Prostate gland (tissue), 2 donors: Measurements from ENCODE around the gene COPS8.

Source experiments
- CTCF ChIP-seq, 4 experiments: fragments of 200-600 bp in 2 of 4; fragments of 450-650 bp in 2 of 4; sonication (generic) in 2 of 4; IDR thresholded peaks; 1 replicate in 3 of 4; 2 replicates in 1 of 4; pipeline ENCODE4 v1.5.1; 2016 to 2019; ENCODE audit warnings: antibody characterized with exemption in 4 of 4, mild to moderate bottlenecking in 2 of 4, moderate library complexity in 2 of 4
- POLR2A ChIP-seq: fragments of 450-650 bp; IDR thresholded peaks from one replicate; pipeline ENCODE4 v1.6.1; 2016; ENCODE audit warnings: antibody characterized with exemption, mild to moderate bottlenecking
- POLR2AphosphoS5 ChIP-seq: sonication (generic); formaldehyde crosslinking; IDR thresholded peaks from one replicate; pipeline ENCODE4 v1.6.1; 2017; ENCODE audit warnings: antibody characterized with exemption

- TF ChIP-seq CTCF (IDR thresholded peaks at IDR 0.05) (no peak), POLR2AphosphoS5 (no peak), POLR2A (no peak)
Observed at GRCh38 chr2:237092506-237092905, 6.8 kb downstream of the COPS8 start.
